T-helper 2 cell (primary cell): ENCODE measurements around the gene ACACB.

Source experiments
- DNase-seq, 5 experiments: peaks; one replicate each; pipeline versions ENCODE4 v3.0.0 to v3.0.0-alpha.2; 2012 to 2022

Gene ACACB

DNA sequence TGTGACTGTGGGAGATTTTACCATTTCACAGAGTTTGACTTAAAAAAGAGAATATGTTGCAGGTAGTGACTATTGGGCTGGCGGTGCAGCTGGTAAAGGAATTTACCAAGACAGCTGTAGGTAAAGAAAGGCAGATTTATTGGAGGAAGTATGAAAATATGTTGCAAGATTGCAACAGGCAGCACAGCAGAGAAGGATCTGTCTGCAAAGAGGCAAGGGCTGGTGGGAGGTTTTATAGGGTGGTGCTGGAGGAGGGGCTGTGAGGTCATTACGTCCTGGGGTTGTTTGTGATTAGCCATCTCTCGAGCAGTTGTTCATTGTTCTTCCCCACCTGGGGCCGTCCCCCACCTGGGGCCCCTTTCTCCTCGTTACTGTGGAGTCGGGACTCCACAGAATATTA lies 62.1 kb downstream of the ACACB start:
- no peak for DNase-seq

DNA sequence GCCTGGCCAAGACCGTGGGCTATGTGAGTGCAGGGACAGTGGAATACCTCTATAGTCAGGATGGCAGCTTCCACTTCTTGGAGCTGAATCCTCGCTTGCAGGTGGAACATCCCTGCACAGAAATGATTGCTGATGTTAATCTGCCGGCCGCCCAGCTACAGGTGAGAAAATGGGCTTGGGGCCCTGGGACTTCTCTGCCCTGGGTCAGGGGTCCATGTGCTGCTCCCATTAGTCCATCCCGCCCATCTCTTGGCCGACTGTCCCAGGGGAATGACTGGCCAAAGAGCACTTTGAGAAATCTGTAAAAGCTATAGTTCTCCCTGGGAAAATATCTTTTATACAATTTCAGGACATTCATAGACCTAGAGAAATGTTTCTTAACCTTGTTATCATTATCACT lies 63.5 kb downstream of the ACACB start:
- no peak for DNase-seq

DNA sequence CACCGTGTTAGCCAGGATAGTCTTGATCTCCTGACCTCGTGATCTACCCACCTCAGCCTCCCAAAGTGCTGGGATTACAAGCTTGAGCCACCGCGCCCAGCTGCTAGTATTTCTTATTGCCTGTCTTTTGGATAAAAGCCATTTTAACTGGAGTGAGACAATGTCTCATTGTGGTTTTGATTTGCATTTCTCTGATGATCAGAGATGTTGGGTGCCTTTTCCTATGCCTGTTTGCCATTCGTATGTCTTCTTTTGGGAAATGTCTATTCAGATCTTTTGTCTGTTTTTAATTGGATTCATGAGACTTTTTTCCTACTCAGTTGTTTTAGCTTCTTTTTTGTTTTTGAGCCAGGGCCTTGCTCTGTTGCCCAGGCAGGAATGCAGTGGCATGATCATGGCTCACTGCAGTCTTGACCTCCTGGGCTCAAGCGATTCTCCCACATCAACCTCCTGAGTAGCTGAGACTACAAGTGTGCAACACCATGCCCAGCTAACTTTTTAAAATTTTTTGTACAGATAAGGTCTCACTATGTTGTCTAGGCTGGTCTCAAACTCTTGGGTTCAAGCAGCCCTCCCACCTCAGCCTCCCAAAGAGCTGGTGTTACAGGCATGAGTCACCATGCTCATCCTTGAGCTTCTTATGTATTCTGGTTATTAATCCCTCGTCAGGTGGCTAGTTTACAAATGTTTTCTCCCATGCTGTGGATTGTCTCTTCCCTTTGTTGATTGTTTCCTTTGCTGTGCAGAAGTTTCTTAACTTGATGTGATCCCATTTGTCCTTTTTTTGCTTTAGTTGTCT lies 65.9 kb downstream of the ACACB start:
- no peak for DNase-seq

DNA sequence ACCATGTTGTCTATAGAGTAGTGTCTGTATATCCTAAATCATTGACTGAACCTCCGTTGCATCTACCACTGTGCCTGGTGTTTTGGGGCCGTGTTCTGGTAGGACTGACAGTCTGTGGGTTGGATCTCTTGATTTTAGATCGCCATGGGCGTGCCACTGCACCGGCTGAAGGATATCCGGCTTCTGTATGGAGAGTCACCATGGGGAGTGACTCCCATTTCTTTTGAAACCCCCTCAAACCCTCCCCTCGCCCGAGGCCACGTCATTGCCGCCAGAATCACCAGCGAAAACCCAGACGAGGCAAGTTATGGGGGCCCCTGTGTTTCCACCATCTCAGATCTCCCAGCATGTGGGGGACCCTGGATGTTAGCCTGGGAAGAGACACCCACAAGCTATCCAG lies 69.1 kb downstream of the ACACB start:
- no peak for DNase-seq

DNA sequence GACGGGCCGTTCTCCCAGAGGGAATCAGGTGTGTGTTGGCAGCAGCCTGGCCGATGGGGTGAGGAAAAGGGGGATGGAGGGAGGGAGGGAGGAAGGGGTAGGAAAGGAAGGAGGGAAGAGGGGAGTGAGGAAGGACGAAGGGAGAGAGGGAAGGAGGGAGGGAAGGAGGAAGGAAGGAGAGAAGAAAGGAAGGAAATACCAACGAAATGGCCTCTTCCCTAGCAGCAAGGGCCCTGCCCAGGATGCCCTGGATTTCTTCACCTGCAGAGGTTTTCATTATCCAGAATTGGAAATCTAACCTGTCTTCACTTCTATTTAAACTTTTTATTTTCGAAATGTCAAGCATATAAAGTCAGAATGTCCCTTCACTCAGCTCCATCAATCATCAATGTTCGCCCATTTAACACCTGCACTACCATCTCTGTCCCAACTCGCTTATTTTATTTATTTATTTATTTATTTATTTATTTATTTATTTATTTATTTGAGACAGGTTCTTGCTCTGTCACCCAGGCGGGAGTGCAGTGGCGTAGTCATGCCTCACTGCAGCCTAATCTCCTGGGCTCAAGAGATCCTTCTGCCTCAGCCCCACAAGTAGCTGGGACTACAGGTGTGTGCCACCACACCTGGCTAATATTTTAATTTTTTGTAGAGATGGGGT lies 70.7 kb downstream of the ACACB start:
- DNase-seq = no peak

DNA sequence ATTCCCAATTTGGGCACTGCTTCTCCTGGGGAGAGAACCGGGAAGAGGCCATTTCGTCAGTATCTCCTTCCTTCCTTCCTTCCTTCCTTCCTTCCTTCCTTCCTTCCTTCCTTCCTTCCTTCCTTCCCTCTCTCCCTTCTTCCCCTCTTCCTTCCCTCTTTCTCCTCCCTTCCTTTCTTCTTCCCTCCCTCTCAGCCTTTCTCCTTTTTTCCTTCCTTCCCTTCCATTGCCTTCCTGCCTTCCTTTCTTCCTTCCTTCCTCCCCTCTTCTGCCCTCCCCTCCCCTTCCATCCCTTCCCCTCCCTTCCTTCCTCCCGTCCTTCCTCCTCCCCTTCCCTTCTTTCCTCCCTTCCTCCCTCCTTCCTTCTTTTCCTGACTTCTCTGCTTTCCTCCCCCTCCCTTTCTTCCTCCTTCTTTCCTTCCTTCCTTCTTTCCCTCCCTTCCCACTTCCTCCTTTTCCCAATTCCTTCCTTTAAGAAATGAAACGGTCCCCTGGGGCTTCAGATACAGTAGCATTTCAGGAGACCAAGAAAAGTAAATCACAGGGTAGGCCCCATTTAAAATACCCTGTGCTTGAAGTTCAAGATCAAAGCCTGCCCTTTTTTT lies 71.8 kb downstream of the ACACB start:
- DNase-seq = no peak

DNA sequence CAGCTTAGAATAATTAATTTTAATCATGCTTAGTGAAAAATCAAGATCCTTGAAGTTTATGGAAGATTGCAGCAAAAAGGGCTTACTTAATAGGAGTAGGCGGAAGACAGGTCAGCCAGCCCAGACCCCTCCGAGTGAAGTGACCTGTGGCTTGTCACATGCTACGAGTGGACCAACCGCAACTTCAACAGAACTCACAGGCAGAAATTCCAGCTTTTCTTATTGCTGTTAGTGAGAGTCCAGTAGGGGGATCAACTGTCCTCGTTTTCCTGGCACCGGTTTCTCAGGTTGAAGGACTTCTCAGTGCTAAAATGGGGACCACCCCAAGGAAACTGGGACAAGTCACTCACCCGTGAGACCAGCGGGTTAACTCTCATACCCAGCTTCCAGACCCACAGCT lies 72.9 kb downstream of the ACACB start:
- no peak for DNase-seq

DNA sequence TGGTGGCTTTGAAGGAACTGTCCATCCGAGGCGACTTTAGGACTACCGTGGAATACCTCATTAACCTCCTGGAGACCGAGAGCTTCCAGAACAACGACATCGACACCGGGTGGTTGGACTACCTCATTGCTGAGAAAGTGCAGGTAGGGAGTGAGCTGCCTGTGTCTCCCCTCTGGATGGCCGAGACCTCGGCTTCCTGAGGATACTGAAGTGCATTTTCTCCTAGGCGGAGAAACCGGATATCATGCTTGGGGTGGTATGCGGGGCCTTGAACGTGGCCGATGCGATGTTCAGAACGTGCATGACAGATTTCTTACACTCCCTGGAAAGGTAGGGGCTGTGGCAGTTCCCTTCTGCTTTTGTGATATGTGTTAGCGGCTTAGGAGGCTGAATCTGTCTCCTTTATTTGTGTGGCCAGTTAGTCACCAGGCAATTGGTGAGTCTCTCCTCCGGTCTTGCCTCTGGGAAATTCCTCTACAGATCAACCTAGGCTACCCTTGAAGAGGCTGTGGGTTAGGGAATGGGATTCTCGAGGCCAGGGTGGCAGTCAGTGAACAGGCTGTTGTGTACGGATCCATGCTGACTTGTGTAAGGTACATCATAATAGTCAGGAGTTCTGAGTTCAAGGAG lies 75.3 kb downstream of the ACACB start:
- DNase-seq = no peak

DNA sequence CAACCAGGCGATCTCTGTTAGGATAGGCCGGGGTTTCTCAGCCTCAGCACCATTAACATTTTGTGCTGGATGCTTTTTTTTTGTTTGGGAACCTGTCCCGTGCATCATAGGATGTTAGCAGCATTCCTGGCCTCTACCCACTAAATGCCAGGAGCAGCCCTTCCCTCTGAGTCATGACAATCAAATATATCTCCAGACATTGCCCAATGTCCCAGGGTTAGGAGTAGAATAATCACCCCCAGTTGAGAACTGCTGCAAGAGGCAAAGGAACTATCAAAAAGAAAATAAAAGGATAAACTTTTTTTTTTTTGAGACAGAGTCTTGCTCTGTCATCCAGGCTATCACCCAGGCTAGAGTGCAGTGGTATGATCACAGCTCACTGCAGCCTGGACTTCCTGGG lies 76.0 kb downstream of the ACACB start:
- DNase-seq = no peak

DNA sequence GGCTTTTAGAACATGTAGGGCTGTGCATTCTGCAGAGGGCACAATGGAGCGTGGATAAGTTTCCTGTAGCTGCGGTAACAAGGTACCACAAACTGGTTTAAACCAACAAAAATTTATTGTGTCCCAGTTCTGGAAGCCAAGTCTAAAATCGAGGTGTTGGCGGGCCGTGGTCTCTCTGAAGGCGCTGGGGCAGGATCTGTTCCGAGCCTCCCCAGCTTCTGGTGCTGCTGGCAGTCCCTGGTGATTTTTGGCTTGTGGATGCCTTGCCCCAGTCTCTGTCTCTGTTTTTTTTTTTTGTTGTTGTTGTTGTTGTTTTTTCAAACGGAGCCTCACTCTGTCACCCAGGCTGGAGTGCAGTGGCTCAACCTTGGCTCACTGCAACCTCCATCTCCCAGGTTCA lies 77.5 kb downstream of the ACACB start:
- no peak for DNase-seq

DNA sequence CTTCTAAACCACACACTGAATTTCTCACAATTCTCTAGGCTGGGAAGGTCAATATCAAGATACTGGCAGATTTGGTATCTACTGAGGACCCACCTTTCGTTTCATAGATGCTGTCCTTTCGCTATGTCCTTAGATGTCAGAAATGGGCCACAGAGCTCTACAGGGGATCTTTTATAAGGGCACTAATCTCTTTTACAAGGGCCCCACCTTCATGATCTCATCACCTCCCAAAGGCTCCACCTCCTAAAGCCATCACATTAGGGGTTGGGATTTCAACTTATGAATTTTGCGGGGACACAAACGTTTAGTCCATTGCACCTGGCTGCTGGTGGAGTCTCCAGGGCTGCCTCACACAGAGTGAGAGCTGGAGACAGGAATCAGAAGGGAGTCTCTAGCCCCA lies 79.9 kb downstream of the ACACB start:
- DNase-seq = no peak

DNA sequence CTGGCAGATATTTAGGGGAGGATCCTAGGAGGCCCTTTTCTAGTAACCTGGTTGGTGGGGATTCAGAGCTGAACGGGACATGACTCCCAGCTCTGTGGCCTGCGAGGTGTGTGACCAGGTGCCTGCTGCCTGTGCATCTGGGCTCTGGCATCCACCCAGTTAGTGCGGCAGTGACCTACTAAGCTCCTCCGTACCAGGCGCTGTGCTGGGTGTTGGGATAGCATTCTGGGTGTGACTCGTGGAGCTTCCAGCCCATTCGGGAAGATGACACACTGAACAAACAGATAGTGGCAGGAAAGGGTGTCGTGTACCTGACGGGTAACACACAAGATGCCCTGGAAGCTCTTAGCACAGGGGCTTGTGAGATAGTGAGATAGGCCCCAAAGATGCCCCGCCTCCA lies 80.9 kb downstream of the ACACB start:
- DNase-seq = no peak

DNA sequence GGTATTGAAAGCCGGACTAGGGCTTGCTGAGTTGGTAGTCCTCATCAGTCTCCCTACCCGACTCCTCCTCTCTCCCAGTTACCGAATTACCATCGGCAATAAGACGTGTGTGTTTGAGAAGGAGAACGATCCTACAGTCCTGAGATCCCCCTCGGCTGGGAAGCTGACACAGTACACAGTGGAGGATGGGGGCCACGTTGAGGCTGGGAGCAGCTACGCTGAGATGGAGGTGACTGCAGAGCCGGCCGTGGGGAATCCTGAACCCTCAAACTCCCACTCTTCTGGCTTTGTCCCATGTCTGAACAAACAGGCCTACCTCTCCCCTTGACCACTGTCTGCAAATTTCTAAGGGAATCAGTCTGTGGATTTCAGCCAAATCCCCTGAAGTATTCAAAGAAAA lies 82.9 kb downstream of the ACACB start:
- no peak for DNase-seq

DNA sequence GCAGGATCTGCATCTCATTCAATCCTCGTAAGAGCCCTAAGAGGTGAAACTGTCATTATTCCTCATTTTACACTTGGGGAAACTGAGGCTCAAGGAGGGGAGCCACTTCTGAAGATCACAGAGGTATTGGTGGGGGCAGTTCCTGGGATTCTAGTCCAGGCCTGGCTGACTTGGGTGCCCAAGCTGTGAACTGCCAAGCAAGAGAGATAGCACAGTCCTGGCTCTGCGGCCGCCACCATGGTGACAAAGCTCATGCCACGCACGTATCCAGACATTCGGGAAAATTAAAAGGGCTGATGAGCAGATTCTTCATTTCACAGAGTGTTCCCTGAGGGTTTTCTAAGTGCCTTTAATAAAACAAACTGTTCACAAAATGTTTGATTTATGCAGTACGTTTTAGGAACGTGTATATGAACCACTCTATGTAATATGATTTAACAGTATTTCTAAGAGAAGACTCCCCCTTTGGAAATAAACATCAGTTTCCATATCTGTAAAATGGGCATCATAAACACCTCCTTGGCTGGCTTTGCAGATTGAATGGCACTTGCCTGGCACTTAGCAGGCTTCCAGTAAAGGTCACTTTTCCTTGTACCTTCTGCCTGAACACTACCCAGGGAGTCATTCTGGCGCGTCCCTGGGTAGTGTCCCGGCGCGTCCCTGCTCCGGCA lies 84.6 kb downstream of the ACACB start:
- DNase-seq = no peak

DNA sequence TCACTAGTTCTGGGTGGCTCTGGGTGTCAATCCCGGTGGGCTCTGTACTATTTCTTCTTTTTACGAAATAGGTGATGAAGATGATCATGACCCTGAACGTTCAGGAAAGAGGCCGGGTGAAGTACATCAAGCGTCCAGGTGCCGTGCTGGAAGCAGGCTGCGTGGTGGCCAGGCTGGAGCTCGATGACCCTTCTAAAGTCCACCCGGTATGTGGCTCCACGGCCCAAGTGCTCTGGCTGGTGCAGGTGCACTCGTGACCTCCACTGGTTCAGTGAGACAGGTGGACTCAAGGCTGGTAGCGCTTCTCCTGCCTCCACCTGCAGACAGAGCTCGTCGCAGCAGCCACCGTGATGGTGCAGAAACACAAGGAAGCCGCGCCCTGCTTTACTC lies 85.1 kb downstream of the ACACB start:
- DNase-seq = no peak

DNA sequence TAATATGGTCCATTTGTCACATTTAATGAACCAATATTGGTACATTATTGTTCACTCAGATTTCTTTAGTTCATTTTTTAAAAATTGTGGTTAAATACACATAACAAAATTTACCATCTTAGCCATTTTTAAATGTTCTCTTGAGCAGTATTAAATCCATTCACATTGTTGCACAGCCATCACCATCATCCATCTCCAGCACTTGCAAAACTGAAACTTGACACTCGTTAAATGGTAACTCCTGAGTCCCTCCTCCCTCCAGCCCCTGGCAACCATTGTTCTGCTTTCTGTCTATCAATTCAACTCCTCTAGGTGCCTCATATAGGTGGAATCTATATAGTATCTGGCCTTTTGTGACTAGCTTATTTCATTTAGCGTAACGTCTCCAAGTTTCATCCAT lies 86.4 kb downstream of the ACACB start:
- DNase-seq = no peak

DNA sequence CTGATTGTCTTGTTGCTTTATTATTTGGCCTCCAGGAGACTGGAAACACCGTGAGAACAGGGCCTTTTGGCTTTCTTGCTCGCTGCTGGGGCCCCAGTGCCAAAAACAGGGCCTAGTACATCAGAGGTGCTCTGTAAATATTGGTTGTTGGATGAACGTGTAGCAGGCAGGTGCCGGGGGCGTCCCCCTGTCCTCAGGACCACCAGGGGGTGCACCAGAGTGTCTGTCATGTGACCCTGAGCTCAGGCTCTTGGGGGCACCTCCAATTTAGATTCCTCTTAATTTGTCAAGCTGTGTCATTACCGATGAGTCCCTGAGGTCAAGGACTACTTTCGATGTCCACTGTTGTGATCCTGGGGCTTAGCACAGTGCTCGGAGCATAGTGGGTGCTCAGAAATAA lies 87.1 kb downstream of the ACACB start:
- DNase-seq = no peak

DNA sequence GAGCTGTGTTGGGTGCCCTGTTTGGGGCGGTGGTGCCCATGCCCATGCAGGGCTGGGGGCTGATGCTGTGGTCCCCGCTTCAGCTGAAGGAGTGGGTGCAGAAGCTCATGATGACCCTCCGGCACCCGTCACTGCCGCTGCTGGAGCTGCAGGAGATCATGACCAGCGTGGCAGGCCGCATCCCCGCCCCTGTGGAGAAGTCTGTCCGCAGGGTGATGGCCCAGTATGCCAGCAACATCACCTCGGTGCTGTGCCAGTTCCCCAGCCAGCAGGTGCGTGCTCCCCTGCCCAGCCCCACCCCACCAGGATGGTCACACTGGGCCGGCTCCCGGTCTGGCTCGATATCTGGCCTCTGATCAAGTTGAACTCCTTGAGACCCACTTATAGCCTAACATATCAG lies 92.7 kb downstream of the ACACB start:
- no peak for DNase-seq

DNA sequence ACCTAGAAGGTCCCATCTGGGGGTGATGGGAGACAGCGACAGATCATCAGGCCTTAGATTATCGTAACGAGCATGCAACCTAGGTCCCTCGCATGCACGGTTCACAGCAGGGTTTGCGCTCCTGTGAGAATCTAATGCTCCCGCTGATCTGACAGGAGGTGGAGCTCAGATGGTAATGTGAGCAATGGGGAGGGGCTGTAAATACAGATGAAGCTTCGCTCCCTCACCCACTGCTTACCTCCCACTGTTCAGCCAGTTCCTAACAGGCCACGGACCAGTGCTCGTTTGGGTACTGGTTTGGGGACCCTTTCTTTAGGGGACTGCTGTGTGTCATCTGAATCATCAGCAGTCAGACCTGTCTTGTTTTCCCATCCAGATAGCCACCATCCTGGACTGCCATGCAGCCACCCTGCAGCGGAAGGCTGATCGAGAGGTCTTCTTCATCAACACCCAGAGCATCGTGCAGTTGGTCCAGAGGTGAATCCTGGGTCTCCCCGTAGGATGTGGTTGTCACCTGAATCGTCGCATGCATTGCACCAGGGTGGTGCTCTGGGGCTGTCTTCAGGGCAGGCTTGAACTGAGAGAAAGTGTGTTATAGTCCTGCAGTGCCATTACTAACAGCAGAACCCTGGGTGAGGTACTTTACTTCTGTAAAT lies 96.2 kb downstream of the ACACB start:
- DNase-seq = no peak

DNA sequence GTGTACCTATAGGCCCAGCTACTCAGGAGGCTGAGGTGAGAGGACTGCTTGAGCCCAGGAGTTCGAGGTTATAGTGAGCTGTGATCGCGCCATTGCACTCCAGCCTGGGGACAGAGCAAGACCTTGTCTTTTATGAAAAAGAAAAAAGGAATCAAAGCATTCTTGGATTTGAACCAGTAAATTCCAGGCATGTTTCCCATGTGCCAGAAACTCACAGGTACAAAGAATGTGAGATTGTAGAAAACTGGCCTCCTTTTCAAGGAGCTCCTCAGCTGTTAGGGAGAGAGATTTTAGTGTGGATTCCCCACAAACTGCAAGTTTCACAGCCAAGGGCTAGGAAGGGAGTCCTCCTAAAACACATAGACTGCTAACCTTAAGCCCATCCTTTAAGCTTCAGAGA lies 97.7 kb downstream of the ACACB start:
- no peak for DNase-seq

DNA sequence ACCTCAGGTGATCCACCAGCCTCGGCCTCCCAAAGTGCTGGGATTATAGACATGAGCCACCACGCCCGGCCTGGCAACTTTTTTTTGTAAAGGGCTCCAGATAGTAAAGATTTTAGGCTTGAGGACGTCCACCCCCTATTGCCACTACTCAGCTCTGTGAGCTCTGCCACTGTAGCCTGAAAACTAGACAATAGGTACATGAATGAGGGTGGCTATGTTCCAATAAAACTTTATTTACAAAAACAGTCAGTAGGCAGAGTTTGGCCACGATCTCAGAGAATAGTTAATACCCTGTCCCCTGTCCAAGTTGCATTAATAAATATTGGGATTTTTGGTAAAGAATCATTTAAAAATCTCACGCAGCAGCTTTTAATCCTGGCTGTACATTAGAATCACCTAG lies 102.6 kb downstream of the ACACB start:
- no peak for DNase-seq

DNA sequence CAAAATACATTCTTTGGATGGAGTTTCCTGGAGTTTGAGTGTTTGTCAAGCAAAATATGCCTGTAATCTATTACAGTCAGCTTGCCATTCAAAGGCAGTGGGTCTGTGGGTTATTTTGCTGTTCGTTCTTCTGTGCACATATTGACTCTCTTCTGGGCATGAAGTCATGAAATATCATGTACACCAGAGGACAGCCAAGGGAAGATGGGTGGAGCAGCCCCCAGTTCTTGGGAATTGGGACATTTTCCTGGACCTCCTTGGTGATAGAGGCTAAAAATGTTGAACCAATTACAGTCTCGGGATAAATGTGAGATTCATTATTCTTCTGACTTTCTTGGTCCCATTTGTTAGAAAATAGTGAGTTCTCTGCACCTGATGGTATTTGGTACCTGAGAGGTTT lies 103.6 kb downstream of the ACACB start:
- no peak for DNase-seq
